GM12892 (cell line): ENCODE measurements around the gene GRIA4.
"Not testable (repeated sequence)": the region's sequence is repeated elsewhere in the genome, so short reads cannot be mapped to it uniquely, and the experiment has no call there.

ENCODE experiments used
- DNase-seq: peaks from one replicate; pipeline ENCODE4 v3.0.0; 2011; ENCODE audit not compliant: insufficient read length
- FAIRE-seq: peaks from 2 replicates; lab custom pipeline; 2011; peaks lifted over from hg19 to GRCh38; lab: Jason Lieb, UNC
- POLR2A ChIP-seq: IDR thresholded peaks from 2 replicates; pipeline ENCODE4 v1.6.1; 2011; ENCODE audit warnings: low read depth, low read length, control low read depth
- POLR2AphosphoS5 ChIP-seq: IDR thresholded peaks from 2 replicates; pipeline ENCODE4 v1.6.1; 2011; ENCODE audit warnings: low read depth, low read length, control low read depth
- TAF1 ChIP-seq: IDR thresholded peaks from 2 replicates; pipeline ENCODE4 v1.6.1; 2011; ENCODE audit warnings: low read depth, mild to moderate bottlenecking, control low read depth, low read length, borderline replicate concordance

The GRIA4 gene

DNA sequence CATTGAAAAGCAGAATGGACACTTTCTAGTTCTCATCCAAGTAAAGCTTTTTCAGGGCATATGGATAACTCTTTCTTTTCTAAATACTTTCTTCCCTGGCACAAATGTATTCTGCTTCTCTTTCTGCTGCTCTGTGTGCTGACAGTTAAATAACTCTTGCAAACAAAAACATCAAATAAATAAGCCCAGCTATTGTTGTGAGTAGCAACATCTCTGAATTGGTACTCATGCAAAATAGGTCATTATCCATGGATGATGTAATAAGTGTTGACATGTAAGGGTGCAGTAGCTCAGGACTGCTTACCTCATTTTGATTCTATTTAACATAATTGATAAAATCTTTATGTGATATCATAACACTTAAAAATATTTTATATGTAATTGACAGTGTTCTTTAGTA is 247.9 kb downstream of the GRIA4 start:
- FAIRE-seq (no peak), DNase-seq (no peak)
- TF ChIP-seq TAF1 (no peak), POLR2A (no peak), POLR2AphosphoS5 (no peak)

DNA sequence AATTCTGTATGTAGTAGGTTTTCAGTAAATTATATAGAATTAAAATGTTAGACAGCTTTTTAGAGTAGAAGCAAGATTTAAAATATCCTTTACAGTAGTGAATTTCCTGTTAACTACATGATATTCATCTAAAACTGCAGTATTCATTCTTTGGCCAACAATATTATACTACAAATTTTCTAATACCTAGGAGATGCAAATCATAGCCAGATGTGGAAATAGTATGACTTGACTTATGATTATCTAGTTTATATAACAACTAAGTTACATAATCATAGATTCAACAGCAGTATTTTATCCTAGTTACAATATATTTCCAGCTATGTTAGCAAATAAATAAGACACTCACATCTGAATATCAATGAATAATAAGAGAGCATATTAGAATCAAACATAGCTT is 249.0 kb downstream of the GRIA4 start:
- no peak for TF ChIP-seq POLR2A
- no peak for TF ChIP-seq POLR2AphosphoS5
- no peak for TF ChIP-seq TAF1
- FAIRE-seq (no peak), DNase-seq (no peak)

DNA sequence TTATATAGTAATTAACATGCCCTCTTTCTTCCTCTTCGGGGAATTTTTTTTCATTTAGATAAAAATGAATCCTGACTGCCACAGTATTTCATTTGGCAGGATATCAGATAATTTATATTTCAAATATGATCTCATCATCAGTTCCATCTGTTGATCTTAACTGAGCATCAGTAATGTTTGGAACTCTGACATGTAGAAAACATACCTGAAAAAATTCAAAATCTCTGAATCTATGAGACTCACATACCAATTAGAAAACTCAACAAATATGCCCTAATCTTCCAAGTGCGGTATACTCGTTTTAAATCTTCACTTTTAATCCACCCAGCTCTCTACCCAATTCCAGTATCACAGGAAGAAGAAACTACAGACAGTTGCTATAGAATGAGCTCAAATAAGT is 250.2 kb downstream of the GRIA4 start:
- DNase-seq: no peak
- FAIRE-seq: no peak
- no peak for TF ChIP-seq TAF1
- TF ChIP-seq POLR2A: no peak
- no peak for TF ChIP-seq POLR2AphosphoS5

DNA sequence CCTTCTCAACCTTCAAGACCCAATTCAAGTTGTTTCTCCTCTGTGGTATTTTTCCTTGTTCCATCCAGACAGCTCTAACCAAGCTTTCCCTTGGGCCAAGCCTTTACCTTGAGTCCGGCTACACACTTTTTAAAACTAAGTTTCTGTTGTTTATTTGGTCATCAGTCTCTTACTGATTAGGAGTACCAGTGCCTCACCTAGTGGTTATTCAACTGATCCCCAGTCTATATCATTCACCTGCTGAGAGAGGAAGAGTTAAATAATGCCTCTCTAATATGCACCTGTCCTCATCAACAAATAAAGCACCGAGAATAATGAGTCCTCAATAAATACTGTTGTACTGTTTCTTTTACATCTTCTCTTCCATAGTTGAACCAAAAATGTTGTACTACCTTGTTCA is 251.4 kb downstream of the GRIA4 start:
- FAIRE-seq: no peak
- no peak for TF ChIP-seq POLR2A
- no peak for TF ChIP-seq POLR2AphosphoS5
- TF ChIP-seq TAF1: no peak

DNA sequence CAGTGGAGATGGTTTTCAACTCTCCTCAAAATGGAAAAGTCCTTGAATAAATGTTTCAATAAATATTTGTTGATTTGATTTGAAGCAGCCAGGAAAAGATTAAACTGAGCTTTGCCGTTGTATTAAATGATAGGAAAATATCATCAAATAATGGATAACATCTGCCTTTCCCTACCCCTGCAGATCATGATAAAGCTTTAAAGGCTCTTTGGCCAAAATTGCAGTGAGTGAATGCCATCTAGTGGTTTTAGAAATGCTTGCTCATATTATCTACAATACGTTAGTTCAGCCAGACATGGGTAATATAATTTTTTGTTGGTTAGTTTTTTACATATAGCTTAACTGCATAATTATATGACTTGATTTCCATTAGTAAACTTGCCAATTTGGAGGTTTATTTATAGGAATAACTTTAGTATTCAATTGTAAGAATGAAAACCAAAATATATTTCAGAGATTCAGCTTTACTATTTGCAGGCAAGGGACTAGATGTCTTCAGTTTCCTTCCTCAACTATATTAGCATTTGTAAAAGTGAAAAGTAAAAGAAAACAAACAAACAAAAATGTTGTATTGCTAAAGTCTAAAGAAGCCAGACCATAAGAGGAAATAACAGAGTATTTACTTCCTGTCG is 253.0 kb downstream of the GRIA4 start:
- TF ChIP-seq POLR2AphosphoS5 (no peak), POLR2A (no peak), TAF1 (no peak)
- DNase-seq (no peak), FAIRE-seq (peak; percentile 58)

More for the DNA sequence above, 251.4 kb downstream of the GRIA4 start:
- DNase-seq: no peak

DNA sequence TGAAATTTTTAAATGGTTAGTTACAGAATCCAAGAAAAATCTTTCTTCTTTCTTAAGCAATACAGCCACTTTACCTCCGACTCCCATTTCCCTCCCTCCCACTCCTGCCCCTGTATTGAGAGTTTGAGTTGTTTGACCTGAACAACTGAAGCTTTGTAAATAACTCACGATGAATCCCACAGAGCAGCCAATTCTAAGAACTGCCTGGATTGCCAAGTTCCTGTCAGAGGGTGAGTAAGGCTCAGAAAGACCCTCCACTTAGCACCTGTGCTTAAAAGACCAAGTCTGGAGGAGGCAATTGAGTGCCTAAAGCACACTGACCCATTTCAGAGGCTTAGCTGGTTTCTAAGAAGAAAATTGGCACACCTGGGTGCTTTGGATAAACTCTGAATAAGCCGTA is 253.7 kb downstream of the GRIA4 start:
- no peak for FAIRE-seq
- no peak for DNase-seq
- no peak for TF ChIP-seq POLR2A
- no peak for TF ChIP-seq TAF1
- no peak for TF ChIP-seq POLR2AphosphoS5

DNA sequence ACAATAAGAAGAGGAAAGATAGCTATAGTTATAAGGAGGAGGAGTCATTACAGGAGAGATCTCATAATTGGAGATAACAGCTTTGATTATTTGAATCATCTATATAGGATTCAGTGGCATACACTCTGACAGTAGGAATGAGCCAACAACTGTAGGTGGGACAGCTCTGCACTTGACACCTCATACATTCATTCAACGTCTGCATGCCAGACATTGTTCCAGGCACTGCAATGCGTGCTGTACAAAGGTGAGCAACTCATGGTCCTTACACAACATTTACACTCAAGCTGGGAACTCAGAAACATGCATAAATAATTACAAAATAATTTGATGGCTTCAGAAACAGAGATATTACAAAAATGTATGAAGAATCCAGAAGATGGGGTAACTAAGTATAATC is 257.9 kb downstream of the GRIA4 start:
- DNase-seq (no peak), FAIRE-seq (no peak)
- TF ChIP-seq POLR2AphosphoS5 (no peak), POLR2A (no peak), TAF1 (no peak)

DNA sequence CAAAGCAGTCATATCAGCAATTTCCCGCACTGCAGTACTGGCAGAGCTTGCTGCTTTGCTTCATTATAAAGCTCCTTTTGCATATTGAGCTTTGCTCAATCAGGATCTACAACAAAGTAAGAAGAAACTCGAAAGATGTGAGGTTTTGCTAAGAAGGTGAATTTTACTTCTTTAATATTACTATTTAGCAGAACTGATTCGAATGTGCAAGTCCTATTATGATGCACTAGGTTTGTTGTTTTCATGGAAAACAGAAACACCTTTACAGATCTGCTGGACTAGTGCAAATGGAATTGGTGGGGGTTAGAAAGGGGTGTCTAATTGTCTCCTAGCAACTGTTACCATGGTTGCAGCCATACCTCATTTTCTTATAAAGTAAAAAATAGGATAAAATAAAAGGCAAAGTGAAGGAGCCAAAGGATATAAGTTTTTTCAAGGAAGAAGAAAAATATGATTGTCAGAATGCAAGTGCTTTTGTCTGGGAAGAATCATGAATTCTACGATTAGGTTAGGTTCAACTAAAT is 259.0 kb downstream of the GRIA4 start:
- DNase-seq (no peak), FAIRE-seq (no peak)
- no peak for TF ChIP-seq POLR2A
- no peak for TF ChIP-seq TAF1
- no peak for TF ChIP-seq POLR2AphosphoS5

DNA sequence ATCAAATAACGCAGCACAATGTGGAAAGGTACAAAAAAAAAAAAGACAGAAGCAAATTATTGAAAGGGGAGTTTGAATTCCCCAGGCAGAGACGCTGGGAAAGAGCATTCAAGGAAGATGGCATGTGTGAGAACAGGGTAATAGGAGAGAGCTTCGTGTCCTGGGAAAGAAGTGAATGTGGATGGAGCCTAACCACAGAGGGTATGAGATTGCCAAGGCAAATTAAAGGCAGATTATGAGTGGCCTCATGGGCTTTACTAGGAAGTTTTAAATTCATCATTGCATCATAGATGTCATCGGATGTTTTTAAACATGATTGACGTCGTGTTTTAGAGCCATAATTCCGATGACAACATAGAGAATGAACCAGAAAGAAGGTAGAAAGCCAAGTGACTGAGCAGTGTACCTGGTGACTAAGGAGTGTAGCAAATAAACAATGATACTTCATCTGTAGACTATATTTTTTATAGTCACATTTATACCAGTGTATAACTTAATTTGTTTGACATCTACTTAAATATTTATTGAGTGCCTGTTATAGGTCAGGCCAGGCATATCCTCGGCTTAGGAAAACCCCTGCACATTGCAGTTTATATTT is 260.7 kb downstream of the GRIA4 start:
- DNase-seq (no peak), FAIRE-seq (no peak)
- no peak for TF ChIP-seq POLR2AphosphoS5
- TF ChIP-seq POLR2A: no peak

DNA sequence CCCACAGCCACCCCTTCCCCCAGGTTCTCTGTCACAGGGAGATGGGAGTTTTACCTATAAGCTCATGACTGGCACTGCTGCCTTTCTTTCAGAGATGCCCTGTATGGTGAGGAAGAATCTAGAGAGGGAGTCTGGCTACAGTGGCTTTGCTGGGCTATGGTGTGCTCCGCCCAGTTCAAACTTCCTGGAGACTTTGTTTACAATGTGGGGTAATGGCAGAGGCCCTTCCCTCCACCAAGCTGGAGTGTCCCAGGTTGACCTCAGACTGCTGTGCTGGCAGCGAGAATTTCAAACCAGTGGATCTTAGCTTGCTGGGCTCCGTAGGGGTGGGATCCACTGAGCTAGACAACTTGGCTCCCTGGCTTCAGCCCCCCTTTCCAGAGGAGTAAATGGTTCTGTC is 268.6 kb downstream of the GRIA4 start:
- TF ChIP-seq TAF1 (no peak), POLR2A (no peak), POLR2AphosphoS5 (no peak)
- FAIRE-seq (no peak), DNase-seq (no peak)

DNA sequence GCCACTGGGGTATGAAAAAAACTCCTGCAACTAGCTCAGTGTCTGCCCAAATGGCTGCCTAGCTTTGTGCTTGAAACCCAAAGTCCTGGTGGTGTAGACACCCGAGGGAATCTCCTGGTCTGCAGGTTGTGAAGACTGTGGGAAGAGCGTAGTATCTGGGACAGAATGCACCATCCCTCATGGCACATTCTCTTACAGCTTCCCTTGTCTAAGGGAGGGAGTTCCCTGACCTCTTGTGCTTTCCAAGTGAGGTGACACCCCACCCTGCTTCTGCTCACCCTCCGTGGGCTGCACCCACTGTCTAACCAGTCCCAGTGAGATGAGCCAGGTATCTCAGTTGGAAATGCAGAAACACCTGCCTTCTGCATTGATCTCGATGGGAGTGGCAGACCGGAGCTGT is 269.1 kb downstream of the GRIA4 start:
- FAIRE-seq, DNase-seq: not testable (repeated sequence)

DNA sequence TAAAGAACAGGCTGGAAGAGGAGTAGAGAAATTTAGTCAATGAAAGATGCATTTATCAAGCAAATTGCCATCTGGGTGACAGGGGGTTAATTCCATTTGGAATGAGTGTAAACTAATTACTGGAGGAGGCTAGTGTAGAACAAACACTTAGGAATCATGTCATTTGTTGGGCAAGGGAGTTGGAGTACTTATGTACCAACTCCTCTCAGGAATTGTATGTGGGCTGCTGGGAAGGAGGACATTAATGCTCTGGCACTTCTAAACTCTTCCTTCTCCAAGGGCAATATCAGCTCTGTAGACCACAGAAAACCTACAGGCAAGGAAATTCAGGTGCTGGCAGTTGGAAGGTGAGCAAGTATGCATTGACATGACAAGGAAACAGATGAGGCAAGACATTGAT is 271.2 kb downstream of the GRIA4 start:
- TF ChIP-seq TAF1 (no peak), POLR2AphosphoS5 (no peak), POLR2A (no peak)
- no peak for FAIRE-seq
- no peak for DNase-seq

DNA sequence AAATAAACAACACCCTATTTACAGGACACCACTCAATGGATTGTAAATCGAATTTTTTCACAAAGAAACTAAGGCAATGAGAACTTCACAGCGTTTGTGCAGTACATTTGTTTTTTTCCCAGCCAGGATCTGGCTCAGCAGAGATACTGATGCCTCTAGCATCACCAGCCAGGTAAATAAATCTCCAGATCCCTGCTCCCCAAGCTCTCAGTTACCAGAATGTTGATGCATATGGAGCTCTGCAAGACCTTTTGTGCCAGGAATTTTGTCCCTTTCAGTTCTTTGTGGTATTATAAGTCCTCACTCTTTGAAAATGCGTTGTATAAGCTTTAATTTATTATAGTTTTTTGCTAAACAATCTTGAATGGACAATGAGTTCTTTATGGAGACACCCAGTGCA is 274.6 kb downstream of the GRIA4 start:
- TF ChIP-seq TAF1: no peak
- no peak for TF ChIP-seq POLR2A
- TF ChIP-seq POLR2AphosphoS5: no peak
- DNase-seq (no peak), FAIRE-seq (no peak)
